GM21717 (cell line): Measurements from ENCODE around the gene LGMN.

ENCODE experiments used
- ATAC-seq: cut with Tn5 transposase; IDR thresholded peaks from one replicate; pipeline ENCODE4 v1.9.1; 2021; ENCODE audit warnings: mild to moderate bottlenecking, moderate library complexity; ENCODE audit not compliant: unreplicated experiment

The LGMN gene

DNA sequence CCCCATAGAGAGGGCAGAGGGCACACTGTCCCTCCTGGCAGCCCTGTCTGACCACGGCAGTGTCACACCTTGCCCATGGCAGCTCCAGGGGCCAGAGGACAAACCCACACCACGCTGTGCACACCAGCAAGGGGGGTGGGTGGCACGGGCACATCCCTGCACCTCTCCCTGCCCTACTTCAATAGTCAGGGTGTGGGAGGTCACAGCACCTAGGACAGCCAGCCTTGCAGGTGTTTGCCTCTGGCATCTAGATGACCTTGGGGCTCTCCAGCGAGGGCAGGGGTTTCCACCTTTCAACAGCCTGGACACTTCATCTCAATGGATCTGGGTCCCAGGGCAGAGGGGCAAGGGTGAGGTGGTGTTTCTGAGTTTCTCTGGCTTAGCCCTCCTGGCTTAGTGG is 69.2 kb downstream of the LGMN start:
- no peak for ATAC-seq

DNA sequence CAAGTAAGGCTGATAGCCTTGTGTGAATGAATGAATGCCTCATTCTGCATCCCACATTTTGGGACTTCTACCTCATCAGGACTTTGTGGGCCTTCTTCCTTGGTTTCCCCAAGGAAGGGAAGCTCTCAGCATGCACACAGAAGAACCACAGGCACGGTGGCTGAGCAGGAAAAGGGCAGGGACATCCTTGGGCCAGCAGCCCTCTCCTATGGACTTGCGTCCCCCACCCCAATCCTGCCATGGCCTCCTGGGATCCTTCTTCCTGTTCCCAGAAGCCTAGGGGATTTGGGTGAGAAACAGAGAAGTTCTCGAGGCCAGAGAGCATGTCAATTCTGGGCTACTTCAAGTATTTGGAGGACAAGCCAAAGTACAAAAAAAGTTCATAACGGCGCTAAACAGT is 69.7 kb downstream of the LGMN start:
- ATAC-seq, result no peak

- ATAC-seq, result no peak
These were observed 70.5 kb downstream of the LGMN start for GRCh38 chr14:92677955-92678354.

DNA sequence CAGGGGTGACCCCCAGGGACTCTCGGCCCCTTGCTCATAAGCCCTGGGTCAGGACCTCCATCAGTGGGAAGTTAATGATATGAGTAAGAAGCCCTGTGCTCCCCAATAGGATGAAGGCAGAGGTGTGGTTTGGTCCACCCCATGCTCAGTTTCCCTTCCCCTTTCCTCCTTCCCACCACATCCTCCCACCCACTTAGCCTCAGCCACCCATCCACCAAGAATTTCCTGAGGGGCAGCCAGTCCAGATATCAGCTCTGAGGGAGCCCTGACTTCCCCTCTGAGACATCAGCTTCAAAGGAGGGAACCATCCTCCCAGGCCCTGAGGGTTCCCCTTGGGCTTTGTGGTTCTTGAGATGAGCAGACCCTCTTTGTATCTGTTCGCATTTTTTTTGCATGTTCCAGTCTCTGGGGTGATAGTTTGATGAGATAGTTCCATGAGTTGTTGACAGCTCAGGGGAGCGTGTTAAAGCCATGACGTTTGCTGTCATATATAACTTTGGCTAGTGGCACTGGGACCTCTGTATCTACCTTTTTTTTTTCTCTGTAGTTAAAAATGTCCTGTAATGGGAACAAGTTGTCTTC is 71.2 kb downstream of the LGMN start:
- peak; percentile 75 for ATAC-seq

DNA sequence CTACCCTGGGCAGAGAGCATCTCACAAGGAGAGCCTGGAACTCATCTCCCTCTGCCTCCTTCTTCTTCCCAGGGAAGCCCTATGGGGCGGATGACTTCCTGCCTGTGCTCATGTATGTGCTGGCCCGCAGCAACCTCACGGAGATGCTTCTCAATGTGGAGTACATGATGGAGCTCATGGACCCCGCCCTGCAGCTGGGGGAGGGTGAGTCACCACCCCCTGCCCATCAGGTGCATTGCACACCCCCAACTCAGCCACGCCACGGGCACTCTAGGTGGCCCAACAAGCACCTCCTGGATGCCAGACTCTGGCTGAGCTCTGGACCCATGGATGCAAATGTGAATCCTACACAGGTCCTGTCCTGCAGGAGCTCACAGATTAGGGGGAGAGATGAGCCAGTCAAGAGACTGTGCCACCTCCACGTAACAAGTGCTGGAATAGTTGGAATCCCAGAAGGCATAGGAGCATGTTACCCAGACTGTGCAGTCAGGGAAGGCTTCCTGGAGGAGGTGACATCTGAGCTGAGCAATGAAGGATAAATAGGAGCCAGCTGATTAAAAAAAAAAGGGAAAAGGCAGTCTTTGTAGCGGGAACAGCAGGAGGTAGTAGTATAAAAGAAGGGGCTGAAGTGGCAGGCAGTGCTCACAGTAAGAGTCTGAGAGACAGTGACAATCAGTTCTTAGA is 71.9 kb downstream of the LGMN start:
- peak; percentile 5 for ATAC-seq

DNA sequence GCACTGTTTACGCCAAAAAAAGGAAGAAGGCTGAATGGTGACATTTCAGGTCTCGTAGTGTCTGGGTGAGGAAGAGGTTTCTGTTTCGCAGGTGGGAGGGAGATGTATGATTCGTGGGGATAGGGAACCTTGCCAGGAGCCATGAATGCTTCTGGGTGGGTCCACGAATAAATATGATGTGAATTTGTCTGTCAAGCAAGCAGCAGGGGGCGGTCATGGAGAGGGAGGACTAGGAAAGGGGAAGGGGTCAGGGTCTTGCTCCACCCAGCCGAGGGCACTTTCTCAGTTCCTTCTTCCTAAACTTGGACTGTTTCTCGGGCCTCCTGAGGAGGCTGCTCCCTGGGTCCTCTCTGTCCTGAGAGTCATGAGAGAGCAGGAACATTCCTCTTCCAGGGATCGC is 72.5 kb downstream of the LGMN start:
- ATAC-seq, result no peak

DNA sequence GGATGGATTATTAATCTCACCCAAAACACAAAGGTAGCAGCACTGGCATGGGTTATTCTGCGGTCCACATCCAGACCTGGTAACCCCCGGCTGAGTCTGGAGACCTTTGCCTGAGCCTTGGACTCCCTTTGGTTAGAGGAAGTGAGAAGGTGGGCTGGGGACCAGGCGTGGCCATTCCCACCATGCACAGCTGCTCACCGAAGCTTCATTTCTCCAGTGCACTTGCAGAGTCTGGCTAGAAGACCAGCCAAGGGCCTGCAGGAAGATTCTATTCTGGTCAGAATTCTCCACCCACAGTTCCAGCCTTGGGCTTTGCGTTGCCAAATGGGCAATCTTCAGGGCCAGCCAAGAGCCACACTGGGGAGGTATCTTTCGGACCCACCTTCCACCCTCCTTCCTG is 73.0 kb downstream of the LGMN start:
- ATAC-seq, result no peak

DNA sequence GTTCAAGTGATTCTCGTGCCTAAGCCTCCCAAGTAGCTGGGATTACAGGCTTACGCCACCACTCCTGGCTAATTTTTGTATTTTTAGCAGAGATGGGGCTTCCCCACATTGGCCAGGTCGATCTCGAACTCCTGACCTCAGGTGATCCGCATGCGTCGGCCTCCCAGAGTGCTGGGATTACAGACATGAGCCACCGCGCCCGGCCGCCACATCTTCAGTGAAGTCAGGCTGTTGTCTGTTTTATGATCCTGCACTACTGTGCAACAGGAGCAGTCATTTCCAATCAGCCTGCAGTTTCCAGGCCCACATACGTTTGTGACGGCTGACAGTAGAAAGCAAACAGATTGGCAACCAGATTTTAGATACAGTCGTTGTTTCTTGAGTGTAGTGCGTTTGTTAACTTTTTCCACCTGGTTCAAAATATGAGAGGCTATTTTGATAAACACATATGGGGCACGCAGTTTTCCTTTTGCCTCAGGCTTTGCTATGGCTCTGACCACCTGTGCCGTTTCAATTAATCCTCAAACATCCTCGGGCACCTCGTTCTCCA is 74.8 kb downstream of the LGMN start:
- ATAC-seq, result no peak

GRCh38 chr14:92670643-92671366 is 77.6 kb downstream of the LGMN start:
- ATAC-seq, result no peak

DNA sequence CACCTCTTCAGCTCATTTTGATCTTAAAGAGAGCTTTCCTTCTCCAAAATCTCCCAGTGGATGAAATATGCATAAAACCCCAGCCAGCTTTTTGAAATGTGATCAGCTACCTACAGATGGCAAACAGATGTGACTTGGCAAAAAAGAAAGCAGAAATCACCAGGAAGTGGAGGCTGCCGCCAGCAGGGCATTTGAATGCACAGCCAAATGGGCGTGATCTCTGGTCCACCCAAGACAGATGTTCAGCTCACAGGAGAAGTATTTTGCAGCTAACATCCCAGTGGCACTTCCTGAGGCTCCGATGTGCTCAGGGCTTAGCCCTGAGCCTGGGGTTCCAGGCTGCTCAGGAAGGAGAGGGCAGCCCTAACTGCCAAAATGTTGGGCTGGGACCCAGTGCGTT is 78.3 kb downstream of the LGMN start:
- ATAC-seq, result no peak

DNA sequence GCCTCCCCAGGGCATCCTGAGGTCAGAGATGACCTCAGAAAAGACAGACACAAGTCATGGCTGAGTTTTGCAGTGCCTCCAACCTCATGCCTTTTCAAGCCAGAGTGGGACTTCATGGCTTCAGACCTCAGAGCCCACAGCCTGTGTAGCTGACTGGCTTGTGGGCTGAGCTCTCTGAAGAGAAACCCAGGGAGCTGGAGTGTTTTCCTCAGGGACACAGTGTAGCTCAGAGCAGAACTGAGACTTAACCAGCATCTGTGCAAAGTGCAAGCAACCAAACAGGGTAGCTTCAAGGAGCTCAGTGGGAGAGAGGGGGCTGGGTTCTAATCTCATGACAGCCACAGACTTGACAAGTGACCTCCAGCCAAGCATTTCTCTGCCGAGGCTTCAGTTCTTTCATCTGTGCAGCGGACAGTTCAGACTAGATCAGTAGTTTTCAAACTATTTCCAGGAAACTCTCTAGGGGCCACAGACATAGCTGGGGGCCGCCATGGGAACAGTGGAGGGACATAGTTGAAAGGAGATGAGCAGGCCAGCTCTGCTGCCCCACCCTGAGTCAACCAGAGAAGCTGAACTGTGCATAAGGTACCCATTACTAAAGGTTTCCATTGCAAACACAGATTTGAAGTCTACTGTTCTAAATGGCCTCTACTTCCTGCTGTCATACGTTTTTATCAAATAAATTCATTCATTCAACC is 80.0 kb downstream of the LGMN start:
- no peak for ATAC-seq

DNA sequence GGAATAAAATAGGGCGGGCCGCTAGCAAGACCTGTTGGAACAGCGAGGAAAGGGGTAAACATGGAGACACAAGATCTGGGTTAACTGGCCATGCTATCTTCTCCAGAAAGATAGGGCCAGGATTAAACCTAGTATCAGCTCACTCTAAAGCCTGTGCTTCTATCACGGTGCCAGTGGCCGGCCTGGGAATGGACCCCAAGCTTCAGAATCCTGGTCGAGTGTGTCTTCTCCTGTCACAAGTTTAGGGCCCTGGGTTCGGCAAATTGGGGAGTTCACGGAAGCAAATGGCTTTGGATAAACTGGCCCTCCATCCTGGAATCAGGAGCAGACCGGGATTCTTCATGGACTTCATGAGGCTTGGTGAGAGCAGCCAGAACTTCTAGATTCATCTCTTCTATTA is 82.2 kb downstream of the LGMN start:
- no peak for ATAC-seq

GRCh38 chr14:92665661-92666110 is 82.7 kb downstream of the LGMN start:
- no peak for ATAC-seq

DNA sequence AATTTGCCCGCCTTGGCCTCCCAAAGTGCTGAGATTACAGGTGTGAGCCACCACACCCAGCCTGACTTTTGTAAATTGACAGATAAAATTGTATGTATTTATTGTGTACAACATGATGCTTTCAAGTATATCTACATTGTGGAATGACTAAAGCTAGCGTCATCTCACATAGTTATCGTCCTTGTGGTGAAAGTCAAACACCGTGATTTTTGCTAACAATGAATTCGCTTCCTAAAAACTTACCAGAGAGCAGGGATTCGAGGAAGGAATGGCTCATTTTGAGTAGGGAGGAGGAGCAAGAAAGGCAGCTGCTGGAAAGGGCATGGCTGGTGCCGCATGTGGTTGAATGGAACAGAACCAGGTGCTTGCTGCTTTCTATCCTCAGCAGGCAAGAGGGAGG is 85.4 kb downstream of the LGMN start:
- no peak for ATAC-seq

- ATAC-seq, result no peak
These were observed 87.9 kb downstream of the LGMN start for GRCh38 chr14:92660571-92660970.

DNA sequence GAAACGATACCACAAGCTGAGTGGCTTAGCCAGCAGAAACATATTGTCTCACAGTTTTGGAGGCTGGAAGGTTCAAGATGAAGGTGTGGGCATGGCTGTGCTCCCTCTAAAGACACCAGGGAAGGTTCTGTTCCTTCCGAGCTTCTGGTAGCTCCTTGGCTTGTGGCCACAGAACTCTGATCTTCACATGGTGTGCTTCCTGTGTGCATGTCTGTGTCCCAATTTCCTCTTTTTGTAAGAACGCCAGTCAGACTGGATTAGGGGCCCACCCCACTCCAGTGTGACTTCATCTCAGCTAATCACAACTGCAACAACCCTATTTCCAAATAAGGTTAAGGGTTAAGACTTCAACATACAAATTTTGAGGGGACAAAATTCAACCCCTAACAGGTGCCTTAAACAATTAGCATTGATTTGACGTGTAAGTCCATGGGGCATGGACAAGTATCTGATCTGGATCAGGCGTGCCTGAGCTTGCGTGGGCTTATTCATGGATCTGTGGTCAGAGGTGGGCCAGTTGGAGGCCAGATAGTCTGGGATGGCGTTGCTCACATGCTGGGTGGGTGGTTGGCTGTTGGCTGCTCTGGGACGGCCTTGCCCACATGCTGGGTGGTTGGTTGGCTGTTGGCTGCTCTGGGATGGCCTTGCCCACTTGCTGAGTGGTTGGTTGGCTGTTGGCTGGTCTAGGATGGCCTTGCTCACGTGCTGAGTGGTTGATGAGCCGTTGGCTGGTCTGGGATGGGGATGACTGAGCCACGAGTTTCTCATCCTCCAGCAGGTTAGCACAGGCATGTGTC is 88.5 kb downstream of the LGMN start:
- no peak for ATAC-seq

GRCh38 chr14:92658684-92659083 is 89.7 kb downstream of the LGMN start:
- ATAC-seq, result no peak

DNA sequence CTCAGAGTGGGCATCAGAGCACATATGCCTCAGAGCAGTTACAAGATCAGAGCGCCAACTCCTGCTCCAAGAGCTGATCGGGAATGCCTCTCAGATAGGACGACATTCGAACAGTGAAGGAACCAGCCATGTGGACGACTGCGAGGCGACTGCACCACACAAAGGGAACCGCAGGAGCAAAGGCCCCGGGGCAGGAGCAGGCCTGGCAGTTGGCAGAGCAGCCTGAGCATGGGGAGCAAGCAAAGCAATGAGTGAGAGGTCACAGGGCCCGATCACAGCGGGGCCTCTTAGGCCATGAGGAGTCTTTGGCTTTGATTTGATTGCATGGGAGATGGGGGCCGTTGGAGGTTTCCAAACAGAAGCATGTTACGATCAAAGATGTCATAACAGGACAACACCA is 90.3 kb downstream of the LGMN start:
- no peak for ATAC-seq

- ATAC-seq, result no peak
These were observed 90.8 kb downstream of the LGMN start for GRCh38 chr14:92657457-92658142.
